Measurements from ENCODE around the gene TMEM132C. TPM values are rescaled to one million over a fixed set of nuclear protein-coding genes. Genes with fewer than 3 reads are reported as not detected.

Gene TMEM132C
- total RNA-seq, 2 experiments from 2014 or later: not detected

DNA sequence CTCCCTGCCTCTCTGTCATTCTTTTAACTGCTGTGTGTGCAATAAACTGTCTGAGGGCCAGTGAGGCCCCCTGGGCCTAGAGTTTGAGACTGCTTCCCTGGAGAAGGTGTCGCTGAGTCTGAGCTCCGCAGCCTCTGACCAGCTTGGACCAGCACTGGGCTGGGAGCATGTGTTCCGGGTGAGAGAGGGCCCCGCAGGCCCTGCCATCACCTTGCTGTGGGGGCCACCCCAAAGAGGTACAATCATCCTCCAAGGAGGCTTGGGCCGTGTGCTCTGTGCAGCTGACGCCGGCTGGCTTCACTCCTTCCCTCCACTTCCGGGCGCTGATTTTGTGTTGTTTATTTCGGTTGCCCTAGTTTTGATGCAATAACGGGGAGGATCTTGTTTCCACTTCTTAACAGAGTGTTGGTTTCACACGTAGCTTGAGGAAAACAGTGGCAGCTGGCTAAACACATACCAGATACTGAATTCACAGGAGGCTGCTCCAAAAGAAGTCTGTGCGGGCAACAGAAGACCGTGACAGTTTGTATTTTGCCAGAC, 121.6 kb downstream of the TMEM132C start:
- no peaks in the 10 kb centered on the region for H3K36me3 ChIP-seq (ENCODE audit: insufficient read depth, low read length)
- intact Hi-C loops (cut with micrococcal nuclease; ENCODE audit: unreplicated experiment): loop anchor here (10.0 kb wide), 1 partner anchor 134 kb away; no protein-coding TSS in a partner anchor
- H3K4me1 ChIP-seq (ENCODE audit: insufficient read depth, low read length, poor library complexity, severe bottlenecking): no peaks in the 10 kb centered on the region
- no peak overlapping the region for H3K27ac ChIP-seq (ENCODE audit: low read depth, low read length, poor library complexity, severe bottlenecking)
- no TSS peak for BruUV-seq (replicated peaks)
- H3K4me2 ChIP-seq (ENCODE audit: low read length): no peak overlapping the region
- TF ChIP-seq, protein P1, sequence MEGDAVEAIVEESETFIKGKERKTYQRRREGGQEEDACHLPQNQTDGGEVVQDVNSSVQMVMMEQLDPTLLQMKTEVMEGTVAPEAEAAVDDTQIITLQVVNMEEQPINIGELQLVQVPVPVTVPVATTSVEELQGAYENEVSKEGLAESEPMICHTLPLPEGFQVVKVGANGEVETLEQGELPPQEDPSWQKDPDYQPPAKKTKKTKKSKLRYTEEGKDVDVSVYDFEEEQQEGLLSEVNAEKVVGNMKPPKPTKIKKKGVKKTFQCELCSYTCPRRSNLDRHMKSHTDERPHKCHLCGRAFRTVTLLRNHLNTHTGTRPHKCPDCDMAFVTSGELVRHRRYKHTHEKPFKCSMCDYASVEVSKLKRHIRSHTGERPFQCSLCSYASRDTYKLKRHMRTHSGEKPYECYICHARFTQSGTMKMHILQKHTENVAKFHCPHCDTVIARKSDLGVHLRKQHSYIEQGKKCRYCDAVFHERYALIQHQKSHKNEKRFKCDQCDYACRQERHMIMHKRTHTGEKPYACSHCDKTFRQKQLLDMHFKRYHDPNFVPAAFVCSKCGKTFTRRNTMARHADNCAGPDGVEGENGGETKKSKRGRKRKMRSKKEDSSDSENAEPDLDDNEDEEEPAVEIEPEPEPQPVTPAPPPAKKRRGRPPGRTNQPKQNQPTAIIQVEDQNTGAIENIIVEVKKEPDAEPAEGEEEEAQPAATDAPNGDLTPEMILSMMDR (conservative IDR thresholded peaks at IDR 0.05; ENCODE audit: low read length): no peak
- no peak for TF ChIP-seq EZH2phosphoT487 (IDR thresholded peaks at IDR 0.05; ENCODE audit: borderline replicate concordance, low read depth, low read length)
- ChIA-PET POLR2A (no interaction called here), CTCF (ENCODE audit: unreplicated experiment) (no interaction called here)
- H3K79me2 ChIP-seq (ENCODE audit: insufficient read depth, low read depth, low read length): no peaks in the 10 kb centered on the region
- H4K20me1 ChIP-seq (ENCODE audit: insufficient read depth, low read length): no peaks in the 10 kb centered on the region
- no peaks in the 10 kb centered on the region for H3K9me2 ChIP-seq (ENCODE audit: insufficient read depth, low read length)
- no peak overlapping the region for H2AFZ ChIP-seq (ENCODE audit: low read length)
- no peak for DNase-seq (ENCODE audit: low spot score)
- H3K9me3 ChIP-seq (ENCODE audit: low read length): no peaks in the 10 kb centered on the region
- no peak overlapping the region for H3K4me3 ChIP-seq (ENCODE audit: low read depth, low read length, poor library complexity, severe bottlenecking)

DNA sequence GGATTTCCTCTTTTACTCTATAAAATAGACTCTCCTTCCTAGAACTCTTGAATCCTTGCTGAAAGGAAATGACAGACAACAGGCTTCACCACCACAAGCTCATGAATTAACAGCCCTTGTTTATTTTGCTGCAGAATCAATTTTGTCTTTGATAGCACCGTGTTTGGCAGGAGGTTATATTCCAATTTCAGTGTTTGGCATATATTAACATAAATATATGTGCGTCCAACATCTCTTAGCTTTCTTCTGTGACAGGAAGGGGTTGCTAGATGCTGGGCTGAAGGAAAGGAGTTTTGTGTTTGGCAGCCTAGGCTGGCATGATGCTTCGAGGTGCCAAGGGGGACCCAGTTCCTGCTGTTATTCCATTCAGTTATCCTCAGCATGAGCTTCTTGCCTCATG, 126.4 kb downstream of the TMEM132C start:
- no peak for TF ChIP-seq EZH2phosphoT487 (IDR thresholded peaks at IDR 0.05; ENCODE audit: borderline replicate concordance, low read depth, low read length)
- TF ChIP-seq, protein P1 (conservative IDR thresholded peaks at IDR 0.05; ENCODE audit: low read length): no peak
- BruUV-seq (replicated peaks): no TSS peak
- DNase-seq (ENCODE audit: low spot score): no peak
- ChIA-PET CTCF (ENCODE audit: unreplicated experiment) (no interaction called here), POLR2A (no interaction called here)
- Histone ChIP-seq H3K9me3 (ENCODE audit: low read length) (no peaks in the 10 kb centered on the region), H3K27ac (ENCODE audit: low read depth, low read length, poor library complexity, severe bottlenecking) (no peak overlapping the region), H3K79me2 (ENCODE audit: insufficient read depth, low read depth, low read length) (no peaks in the 10 kb centered on the region), H3K36me3 (ENCODE audit: insufficient read depth, low read length) (no peaks in the 10 kb centered on the region), H2AFZ (ENCODE audit: low read length) (no peak overlapping the region), H4K20me1 (ENCODE audit: insufficient read depth, low read length) (no peaks in the 10 kb centered on the region), H3K4me3 (ENCODE audit: low read depth, low read length, poor library complexity, severe bottlenecking) (no peak overlapping the region), H3K9me2 (ENCODE audit: insufficient read depth, low read length) (no peaks in the 10 kb centered on the region), H3K4me1 (ENCODE audit: insufficient read depth, low read length, poor library complexity, severe bottlenecking) (no peaks in the 10 kb centered on the region), H3K4me2 (ENCODE audit: low read length) (no peak overlapping the region)
- intact Hi-C loops (cut with micrococcal nuclease; ENCODE audit: unreplicated experiment): no loop called here

- Histone ChIP-seq H3K27ac (ENCODE audit: low read depth, low read length, poor library complexity, severe bottlenecking) (no peak overlapping the region), H3K4me3 (ENCODE audit: low read depth, low read length, poor library complexity, severe bottlenecking) (no peak overlapping the region), H4K20me1 (ENCODE audit: insufficient read depth, low read length) (no peaks in the 10 kb centered on the region), H3K79me2 (ENCODE audit: insufficient read depth, low read depth, low read length) (no peaks in the 10 kb centered on the region), H3K36me3 (ENCODE audit: insufficient read depth, low read length) (no peaks in the 10 kb centered on the region), H3K9me3 (ENCODE audit: low read length) (no peaks in the 10 kb centered on the region), H3K4me2 (ENCODE audit: low read length) (no peak overlapping the region), H3K9me2 (ENCODE audit: insufficient read depth, low read length) (no peaks in the 10 kb centered on the region), H2AFZ (ENCODE audit: low read length) (no peak overlapping the region), H3K4me1 (ENCODE audit: insufficient read depth, low read length, poor library complexity, severe bottlenecking) (no peaks in the 10 kb centered on the region)
- POLR2A ChIA-PET: no interaction called here
- CTCF ChIA-PET (ENCODE audit: unreplicated experiment): no interaction called here
- DNase-seq (ENCODE audit: low spot score): no peak
- no TSS peak for BruUV-seq (replicated peaks)
- TF ChIP-seq, protein P1 (conservative IDR thresholded peaks at IDR 0.05; ENCODE audit: low read length): no peak
- no peak for TF ChIP-seq EZH2phosphoT487 (IDR thresholded peaks at IDR 0.05; ENCODE audit: borderline replicate concordance, low read depth, low read length)
- intact Hi-C loops (cut with micrococcal nuclease; ENCODE audit: unreplicated experiment): no loop called here
These were observed 127.2 kb downstream of the TMEM132C start for GRCh38 chr12:128394137-128394536.

All from OCI-LY7 (cell line).